HK-2 (cell line): ENCODE data around the gene ANAPC1.
"Not testable (repeated sequence)": the region's sequence is repeated elsewhere in the genome, so short reads cannot be mapped to it uniquely, and the experiment has no call there.

ENCODE experiments used
- DNase-seq: peaks from one replicate; pipeline ENCODE4 v3.0.0-alpha.2; 2018; ENCODE audit not compliant: unreplicated experiment

Gene ANAPC1

GRCh38 chr2:111883661-111884591, at the start of gene ANAPC1:
Gene ANAPC1 (minus strand): TSS chr2:111884193. CDS start chr2:111880825, 3,368 bp downstream.
- DNase-seq = peak; percentile 84

GRCh38 chr2:111932841-111933291, 48.9 kb upstream of the ANAPC1 start:
- no peak for DNase-seq

- DNase-seq = no peak
Measured at GRCh38 chr2:111930875-111931274, 46.9 kb upstream of the ANAPC1 start.

GRCh38 chr2:111930409-111930808, 46.4 kb upstream of the ANAPC1 start:
- no peak for DNase-seq

- no peak for DNase-seq
Measured at GRCh38 chr2:111927723-111928122, 43.7 kb upstream of the ANAPC1 start.

- DNase-seq = no peak
Measured at GRCh38 chr2:111924617-111925107, 40.7 kb upstream of the ANAPC1 start.

- DNase-seq = no peak
Measured at GRCh38 chr2:111923276-111923804, 39.3 kb upstream of the ANAPC1 start.

GRCh38 chr2:111919794-111920608, 36.0 kb upstream of the ANAPC1 start:
- peak; percentile 76 for DNase-seq

- no peak for DNase-seq
Measured at GRCh38 chr2:111919365-111919764, 35.4 kb upstream of the ANAPC1 start.

- DNase-seq = no peak
Measured at GRCh38 chr2:111918383-111918806, 34.4 kb upstream of the ANAPC1 start.

GRCh38 chr2:111917106-111917505, 33.1 kb upstream of the ANAPC1 start:
- DNase-seq = no peak

GRCh38 chr2:111912547-111912946, 28.6 kb upstream of the ANAPC1 start:
- DNase-seq = no peak

- not testable (repeated sequence) for DNase-seq
Measured at GRCh38 chr2:111911295-111911977, 27.4 kb upstream of the ANAPC1 start.

- DNase-seq = no peak
Measured at GRCh38 chr2:111910609-111911277, 26.8 kb upstream of the ANAPC1 start.

GRCh38 chr2:111909997-111910396, 26.0 kb upstream of the ANAPC1 start:
- DNase-seq = not testable (repeated sequence)

GRCh38 chr2:111909079-111909478, 25.1 kb upstream of the ANAPC1 start:
- peak; percentile 35 for DNase-seq

- DNase-seq = no peak
Measured at GRCh38 chr2:111908578-111908977, 24.6 kb upstream of the ANAPC1 start.

GRCh38 chr2:111905990-111906735, 22.2 kb upstream of the ANAPC1 start:
- DNase-seq = no peak

- DNase-seq = not testable (repeated sequence)
Measured at GRCh38 chr2:111905475-111905869, 21.5 kb upstream of the ANAPC1 start.
